Stomach (tissue), 9 donors: ENCODE results near the gene BBS9. TPM values are rescaled to one million over a fixed set of nuclear protein-coding genes. Genes with fewer than 3 reads are reported as not detected.

Source experiments
- DNase-seq, 2 donors: peaks; one replicate each; pipeline versions ENCODE4 v3.0.0 to v3.0.0-alpha.2; 2013 to 2019
- H3K27ac ChIP-seq, 5 donors: fragments of 200-600 bp in 4 of 5; sonication (generic) in 4 of 5; one replicate each; pipeline ENCODE4 v1.5.1; 2013 to 2019; ENCODE audit warnings: mild to moderate bottlenecking in 1 of 5, moderate library complexity in 1 of 5
- H3K27me3 ChIP-seq, 3 donors: fragments of 200-600 bp; sonication (generic); one replicate each; pipeline ENCODE4 v1.5.1; 2017 to 2019; ENCODE audit warnings: mixed run types in 1 of 3
- H3K36me3 ChIP-seq, 4 donors: fragments of 200-600 bp; sonication (generic); 1 replicate in 3 of 4; 2 replicates in 1 of 4; pipeline ENCODE4 v1.5.1; 2016 to 2019
- H3K4me1 ChIP-seq, 4 donors: fragments of 200-600 bp; sonication (generic); one replicate each; pipeline ENCODE4 v1.5.1; 2016 to 2019
- H3K4me3 ChIP-seq, 4 donors: fragments of 200-600 bp; sonication (generic) in 3 of 4; one replicate each; pipeline ENCODE4 v1.5.1; 2016 to 2019; ENCODE audit warnings: mild to moderate bottlenecking in 1 of 4
- H3K9me3 ChIP-seq, 4 donors: fragments of 200-600 bp; sonication (generic); one replicate each; pipeline ENCODE4 v1.5.1; 2016 to 2019
- EP300 ChIP-seq: sonication (generic); formaldehyde crosslinking; IDR thresholded peaks from one replicate; pipeline ENCODE4 v1.6.1; 2017; ENCODE audit warnings: antibody characterized with exemption
- POLR2A ChIP-seq, 4 donors: fragments of 450-650 bp; IDR thresholded peaks; one replicate each; pipeline ENCODE4 v1.6.1; 2016; ENCODE audit warnings: antibody characterized with exemption in 4 of 4, control low read depth in 2 of 4, mild to moderate bottlenecking in 1 of 4, moderate library complexity in 1 of 4
- POLR2AphosphoS5 ChIP-seq, 3 donors: sonication (generic); formaldehyde crosslinking; IDR thresholded peaks; one replicate each; pipeline ENCODE4 v1.6.1; 2016; ENCODE audit warnings: antibody characterized with exemption in 3 of 3
- WGBS, 5 donors: extraction: QIAGEN DNeasy Blood & Tissue Kit in 3 of 5; methylation state at CpG; one replicate each; pipeline versions ENCODE4 v1.1.5 to v1.1.7; 2013 to 2018; 5-methylcytosine and 5-hydroxymethylcytosine counted together
- intact Hi-C: fragments of 100-400 bp; cut with DNase I; formaldehyde crosslinking; loops from one replicate; pipeline ENCODE4 v1.15.1; 2023; ENCODE audit warnings: low total_unique reads
- polyA plus RNA-seq, 3 donors: library from polyadenylated mRNA; stranded (reverse); fragments of 200-250 nt; gene quantifications; one replicate each; pipeline ENCODE4 v1.2.3, GENCODE V29; 2013
- total RNA-seq, 5 donors: library from RNA; depleted of rRNA; stranded (reverse); fragments of >200 nt; gene quantifications; one replicate each; pipeline versions ENCODE4 v1.1.0 to v1.2.3, GENCODE V29; 2014 to 2016
- TF ChIP-seq, protein P1 (sequence below), 7 experiments: fragments of 450-650 bp in 4 of 7; fragments of 200-600 bp in 3 of 7; sonication (generic) in 3 of 7; IDR thresholded peaks; one replicate each; pipeline ENCODE4 v1.5.1; 2016 to 2019; ENCODE audit warnings: antibody characterized with exemption in 7 of 7, control low read depth in 2 of 7, mild to moderate bottlenecking in 1 of 7
- donor health status: healthy with polysubstance abuse.
- donor health status: Bipolar disorder and iron deficiency.
- donor health status: healthy.

The BBS9 gene
- total and polyA plus RNA-seq, 8 donors = 3.2 to 43.9 (median 5.9) TPM

DNA sequence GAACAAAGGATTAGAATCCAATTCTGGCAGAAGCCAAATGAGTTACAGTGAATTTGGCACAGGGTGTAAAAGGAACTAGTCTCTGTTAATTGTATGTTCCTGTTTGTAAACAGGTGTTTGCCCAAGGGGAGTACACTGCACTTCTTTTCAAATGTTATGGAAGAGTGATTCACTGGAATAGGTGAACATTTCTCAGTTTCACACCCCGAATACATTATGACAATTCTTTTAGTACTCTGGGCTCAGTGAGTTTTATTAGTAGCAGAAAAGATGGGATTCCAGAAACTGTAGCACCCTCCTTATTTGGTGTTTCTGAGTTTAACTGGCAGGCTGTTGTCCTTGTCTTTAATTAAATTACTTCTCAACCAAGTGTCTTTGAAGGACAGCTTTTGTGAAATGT, 329.2 kb downstream of the BBS9 start:
- intact Hi-C loops = no loop called here
- no peaks in the 10 kb centered on the region for H3K4me1 ChIP-seq
- TF ChIP-seq, protein P1, sequence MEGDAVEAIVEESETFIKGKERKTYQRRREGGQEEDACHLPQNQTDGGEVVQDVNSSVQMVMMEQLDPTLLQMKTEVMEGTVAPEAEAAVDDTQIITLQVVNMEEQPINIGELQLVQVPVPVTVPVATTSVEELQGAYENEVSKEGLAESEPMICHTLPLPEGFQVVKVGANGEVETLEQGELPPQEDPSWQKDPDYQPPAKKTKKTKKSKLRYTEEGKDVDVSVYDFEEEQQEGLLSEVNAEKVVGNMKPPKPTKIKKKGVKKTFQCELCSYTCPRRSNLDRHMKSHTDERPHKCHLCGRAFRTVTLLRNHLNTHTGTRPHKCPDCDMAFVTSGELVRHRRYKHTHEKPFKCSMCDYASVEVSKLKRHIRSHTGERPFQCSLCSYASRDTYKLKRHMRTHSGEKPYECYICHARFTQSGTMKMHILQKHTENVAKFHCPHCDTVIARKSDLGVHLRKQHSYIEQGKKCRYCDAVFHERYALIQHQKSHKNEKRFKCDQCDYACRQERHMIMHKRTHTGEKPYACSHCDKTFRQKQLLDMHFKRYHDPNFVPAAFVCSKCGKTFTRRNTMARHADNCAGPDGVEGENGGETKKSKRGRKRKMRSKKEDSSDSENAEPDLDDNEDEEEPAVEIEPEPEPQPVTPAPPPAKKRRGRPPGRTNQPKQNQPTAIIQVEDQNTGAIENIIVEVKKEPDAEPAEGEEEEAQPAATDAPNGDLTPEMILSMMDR (IDR thresholded peaks at IDR 0.05) = no peak
- TF ChIP-seq POLR2AphosphoS5 (IDR thresholded peaks at IDR 0.05) = no peak
- TF ChIP-seq EP300 = no peak
- no peak for TF ChIP-seq POLR2A (IDR thresholded peaks at IDR 0.05)
- no peaks in the 10 kb centered on the region for H3K27me3 ChIP-seq
- H3K9me3 ChIP-seq = no peaks in the 10 kb centered on the region
- 72 to 93% (median 82%) methylated on average over 1 of the region's 1 CpG for WGBS, 5 donors
- no peaks in the 10 kb centered on the region for H3K36me3 ChIP-seq
- no peak overlapping the region for H3K27ac ChIP-seq
- no peak overlapping the region for H3K4me3 ChIP-seq
- DNase-seq = no peak

DNA sequence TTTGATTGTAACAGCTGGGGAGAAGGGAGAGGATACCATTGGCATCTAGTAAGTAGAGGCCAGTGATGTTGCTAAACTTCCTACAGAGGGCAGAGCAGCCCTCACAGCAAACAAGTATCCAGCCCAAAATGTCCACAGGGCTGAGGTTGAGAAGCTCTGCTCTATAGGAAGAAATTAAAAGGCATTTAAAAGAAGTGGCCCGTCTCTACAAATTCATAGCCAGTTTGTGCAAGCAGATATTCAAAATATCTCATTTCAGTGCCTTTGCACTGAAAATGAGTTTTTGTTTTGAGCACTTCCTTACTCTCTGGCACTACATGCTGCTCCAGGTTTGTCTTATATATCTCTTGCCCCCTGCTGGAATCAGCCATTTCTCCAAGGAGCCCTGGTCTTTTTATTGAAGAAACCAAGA, 330.0 kb downstream of the BBS9 start:
- Histone ChIP-seq H3K27me3 (no peaks in the 10 kb centered on the region), H3K4me1 (no peaks in the 10 kb centered on the region), H3K27ac (no peak overlapping the region), H3K36me3 (no peaks in the 10 kb centered on the region), H3K9me3 (no peaks in the 10 kb centered on the region), H3K4me3 (no peak overlapping the region)
- intact Hi-C loops = no loop called here
- WGBS, 5 donors = 43 to 60% (median 54%) methylated on average over 1 of the region's 1 CpG
- TF ChIP-seq, protein P1 (IDR thresholded peaks at IDR 0.05) = peak in 1 of 7 experiments; percentile 20
- TF ChIP-seq POLR2AphosphoS5 (IDR thresholded peaks at IDR 0.05) = no peak
- peak in 1 of 2 donors; percentile 58 for DNase-seq

DNA sequence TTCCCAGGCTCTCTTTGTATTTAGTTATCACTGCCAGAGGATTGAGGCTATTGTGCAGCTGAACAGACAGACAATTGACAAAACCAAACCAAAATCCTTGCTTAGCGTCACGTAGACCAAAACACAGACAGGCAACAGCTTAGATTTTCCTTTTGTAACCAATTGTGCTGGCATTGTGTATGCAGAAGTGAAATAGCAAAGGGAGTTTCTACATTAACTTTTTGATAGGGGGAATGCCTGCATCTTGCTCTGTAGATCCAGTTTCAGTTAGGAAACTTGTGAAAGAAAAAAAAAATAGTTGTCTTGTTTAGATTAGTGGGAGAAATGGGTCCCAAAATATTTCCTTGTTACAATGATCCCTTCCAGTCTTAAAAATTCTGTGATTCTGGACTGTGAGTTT, 333.8 kb downstream of the BBS9 start:
- DNase-seq = no peak
- H3K36me3 ChIP-seq = no peaks in the 10 kb centered on the region
- H3K27ac ChIP-seq = no peak overlapping the region
- intact Hi-C loops = no loop called here
- WGBS, 5 donors = 85 to 96% (median 90%) methylated on average over 2 of the region's 2 CpGs
- no peaks in the 10 kb centered on the region for H3K27me3 ChIP-seq
- H3K9me3 ChIP-seq = no peaks in the 10 kb centered on the region
- H3K4me3 ChIP-seq = no peak overlapping the region
- no peaks in the 10 kb centered on the region for H3K4me1 ChIP-seq
- no peak for TF ChIP-seq POLR2AphosphoS5 (IDR thresholded peaks at IDR 0.05)
- TF ChIP-seq EP300 = no peak
- TF ChIP-seq POLR2A (IDR thresholded peaks at IDR 0.05) = no peak
- TF ChIP-seq, protein P1 (IDR thresholded peaks at IDR 0.05) = no peak

DNA sequence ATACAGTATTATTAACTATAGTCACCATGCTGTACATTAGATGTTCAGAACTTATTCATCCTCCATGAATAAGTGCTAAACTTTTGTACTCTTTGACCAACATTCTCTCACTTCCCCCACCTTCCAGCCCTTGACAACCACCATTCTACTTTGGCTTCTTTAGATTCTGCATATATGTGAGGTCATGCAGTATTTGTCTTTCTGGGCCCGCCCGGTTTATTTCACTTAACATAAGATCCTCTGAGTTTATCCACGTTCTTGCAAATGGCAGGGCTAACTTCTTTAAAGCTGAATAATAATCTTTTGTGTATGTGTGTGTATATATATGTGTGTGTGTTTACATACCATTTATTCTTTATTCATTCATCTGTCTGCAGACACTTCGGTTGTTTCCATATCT, 336.8 kb downstream of the BBS9 start:
- no peaks in the 10 kb centered on the region for H3K36me3 ChIP-seq
- no peak overlapping the region for H3K4me3 ChIP-seq
- H3K27ac ChIP-seq = no peak overlapping the region
- no peaks in the 10 kb centered on the region for H3K9me3 ChIP-seq
- WGBS, 5 donors = 67 to 76% (median 70%) methylated on average over 4 of the region's 4 CpGs
- intact Hi-C loops = no loop called here
- no peaks in the 10 kb centered on the region for H3K27me3 ChIP-seq
- DNase-seq = no peak
- TF ChIP-seq EP300 = no peak
- no peak for TF ChIP-seq POLR2A (IDR thresholded peaks at IDR 0.05)
- TF ChIP-seq POLR2AphosphoS5 (IDR thresholded peaks at IDR 0.05) = no peak
- TF ChIP-seq, protein P1 (IDR thresholded peaks at IDR 0.05) = no peak
- H3K4me1 ChIP-seq = no peaks in the 10 kb centered on the region
